Prostate gland (tissue), 2 donors: ENCODE data around the gene LSM3. TPM values are rescaled to one million over a fixed set of nuclear protein-coding genes. Genes with fewer than 3 reads are reported as not detected.
"Not testable (repeated sequence)": the region's sequence is repeated elsewhere in the genome, so short reads cannot be mapped to it uniquely, and the experiment has no call there.

Source experiments
- DNase-seq: peaks from one replicate; pipeline ENCODE4 v3.0.0-alpha.2; 2019; ENCODE audit warnings: low spot score
- H3K27ac ChIP-seq, 2 donors: fragments of 200-600 bp; sonication (generic); 2 replicates each; pipeline ENCODE4 v1.5.1; 2017 to 2019
- H3K27me3 ChIP-seq: fragments of 200-600 bp; sonication (generic); replicated peaks from 2 replicates; pipeline ENCODE4 v1.5.1; 2019; ENCODE audit not compliant: insufficient read depth
- H3K36me3 ChIP-seq, 2 donors: fragments of 200-600 bp; sonication (generic); 1 replicate in 1 of 2; 2 replicates in 1 of 2; pipeline versions ENCODE4 v1.5.1 to v1.8.1; 2017 to 2019
- H3K4me1 ChIP-seq: fragments of 200-600 bp; sonication (generic); replicated peaks from 2 replicates; pipeline ENCODE4 v1.5.1; 2019
- H3K4me3 ChIP-seq, 2 donors: fragments of 200-600 bp; sonication (generic); 2 replicates each; pipeline ENCODE4 v1.5.1; 2017 to 2019
- H3K9me3 ChIP-seq: fragments of 200-600 bp; sonication (generic); 2 replicates; pipeline ENCODE4 v1.5.1; 2017
- CTCF ChIP-seq, 4 experiments: fragments of 200-600 bp in 2 of 4; fragments of 450-650 bp in 2 of 4; sonication (generic) in 2 of 4; IDR thresholded peaks; 1 replicate in 3 of 4; 2 replicates in 1 of 4; pipeline ENCODE4 v1.5.1; 2016 to 2019; ENCODE audit warnings: antibody characterized with exemption in 4 of 4, mild to moderate bottlenecking in 2 of 4, moderate library complexity in 2 of 4
- POLR2A ChIP-seq: fragments of 450-650 bp; IDR thresholded peaks from one replicate; pipeline ENCODE4 v1.6.1; 2016; ENCODE audit warnings: antibody characterized with exemption, mild to moderate bottlenecking
- POLR2AphosphoS5 ChIP-seq: sonication (generic); formaldehyde crosslinking; IDR thresholded peaks from one replicate; pipeline ENCODE4 v1.6.1; 2017; ENCODE audit warnings: antibody characterized with exemption
- WGBS: methylation state at CpG from one replicate; pipeline ENCODE4 v1.1.5; 2018; 5-methylcytosine and 5-hydroxymethylcytosine counted together
- intact Hi-C: fragments of 100-400 bp; cut with DNase I; formaldehyde crosslinking; loops from one replicate; pipeline ENCODE4 v1.14.2; 2022
- total RNA-seq, 2 donors: library from RNA; depleted of rRNA; stranded (reverse); fragments of >200 nt; gene quantifications; one replicate each; pipeline ENCODE4 v1.1.0, GENCODE V29; 2016

LSM3 gene
- total RNA-seq, 2 donors from 2014 or later: 15.0 to 15.1 TPM

- Histone ChIP-seq H3K27me3 (no peaks in the 10 kb centered on the region), H3K9me3 (no peaks in the 10 kb centered on the region), H3K27ac (no peak overlapping the region), H3K4me3 (no peak overlapping the region), H3K4me1 (no peaks in the 10 kb centered on the region), H3K36me3 (no peaks in the 10 kb centered on the region)
- intact Hi-C loops: no loop called here
- TF ChIP-seq POLR2AphosphoS5 (peak; percentile 37), CTCF (IDR thresholded peaks at IDR 0.05) (no peak)
- WGBS: 77% methylated on average over 1 of the region's 1 CpG
- DNase-seq: no peak
Observed at GRCh38 chr3:14227856-14228255, 49.2 kb downstream of the LSM3 start.

- WGBS: 60% methylated on average over 8 of the region's 8 CpGs
- intact Hi-C loops: no loop called here
- H3K36me3 ChIP-seq: no peaks in the 10 kb centered on the region
- DNase-seq: peak; percentile 44
- H3K27ac ChIP-seq: peak overlapping the region in 1 of 2 donors; percentile 33
- no peaks in the 10 kb centered on the region for H3K27me3 ChIP-seq
- no peaks in the 10 kb centered on the region for H3K9me3 ChIP-seq
- no peak overlapping the region for H3K4me3 ChIP-seq
- no peaks in the 10 kb centered on the region for H3K4me1 ChIP-seq
- no peak for TF ChIP-seq POLR2A
- TF ChIP-seq CTCF (IDR thresholded peaks at IDR 0.05): no peak
- TF ChIP-seq POLR2AphosphoS5: peak; percentile 61
Observed at GRCh38 chr3:14228681-14229470, 50.3 kb downstream of the LSM3 start.

GRCh38 chr3:14229695-14230094 is 51.1 kb downstream of the LSM3 start:
- H3K9me3 ChIP-seq, H3K36me3 ChIP-seq, H3K4me1 ChIP-seq, intact Hi-C loops, DNase-seq, H3K27me3 ChIP-seq, H3K4me3 ChIP-seq: not testable (repeated sequence)
- H3K27ac ChIP-seq: peak overlapping the region in 1 of 2 donors; percentile 19
- 42% methylated on average over 6 of the region's 6 CpGs for WGBS

- Histone ChIP-seq H3K27me3 (no peaks in the 10 kb centered on the region), H3K9me3 (no peaks in the 10 kb centered on the region), H3K4me3 (no peak overlapping the region), H3K36me3 (no peaks in the 10 kb centered on the region), H3K27ac (no peak overlapping the region), H3K4me1 (no peaks in the 10 kb centered on the region)
- DNase-seq: no peak
- intact Hi-C loops: no loop called here
- 97% methylated on average over 5 of the region's 5 CpGs for WGBS
- no peak for TF ChIP-seq POLR2AphosphoS5
- TF ChIP-seq CTCF (IDR thresholded peaks at IDR 0.05): no peak
- no peak for TF ChIP-seq POLR2A
Observed at GRCh38 chr3:14230729-14231128, 52.1 kb downstream of the LSM3 start.

GRCh38 chr3:14231145-14231990 is 52.8 kb downstream of the LSM3 start:
- H3K9me3 ChIP-seq: no peaks in the 10 kb centered on the region
- H3K36me3 ChIP-seq: no peaks in the 10 kb centered on the region
- no peaks in the 10 kb centered on the region for H3K4me1 ChIP-seq
- no peak overlapping the region for H3K27ac ChIP-seq
- WGBS: 85% methylated on average over 9 of the region's 9 CpGs
- DNase-seq: no peak
- no peak for TF ChIP-seq POLR2A
- TF ChIP-seq CTCF (IDR thresholded peaks at IDR 0.05): no peak
- no peak for TF ChIP-seq POLR2AphosphoS5
- intact Hi-C loops: no loop called here
- no peak overlapping the region for H3K4me3 ChIP-seq
- H3K27me3 ChIP-seq: no peaks in the 10 kb centered on the region
